Activated T-cell treated with anti-CD3 and anti-CD28 coated beads, Interleukin-2, amount 50 U/mL, for 72 hours (primary cell): ENCODE data around the gene MNX1. TPM values are rescaled to one million over a fixed set of nuclear protein-coding genes. Genes with fewer than 3 reads are reported as not detected.

Experiments used
- ATAC-seq, 2 donors: fragments of 150-1000 bp; cut with Tn5 transposase; replicated peaks in 1 of 2; 2 replicates each; pipeline ENCODE4 v1.10.0; 2021; ENCODE audit warnings: moderate library complexity in 2 of 2, mild to moderate bottlenecking in 1 of 2
- DNase-seq, 2 donors: peaks; one replicate each; pipeline ENCODE4 v3.0.0; 2021 to 2022; ENCODE audit warnings: mixed read lengths in 1 of 2
- H3K27ac Mint-ChIP-seq: one replicate; pipeline ENCODE4 v1.8.0; 2022; ENCODE audit warnings: mild to moderate bottlenecking, moderate library complexity, mixed read lengths
- H3K27me3 Mint-ChIP-seq: one replicate; pipeline ENCODE4 v1.8.0; 2022; ENCODE audit warnings: low read depth, mixed read lengths
- H3K36me3 Mint-ChIP-seq, 2 donors: one replicate each; pipeline ENCODE4 v1.8.0; 2022; ENCODE audit warnings: mixed read lengths in 2 of 2, mild to moderate bottlenecking in 1 of 2; ENCODE audit not compliant: insufficient read depth in 2 of 2
- H3K4me1 Mint-ChIP-seq: one replicate; pipeline ENCODE4 v1.8.0; 2022; ENCODE audit warnings: low read depth, mixed read lengths
- H3K4me3 Mint-ChIP-seq, 2 donors: one replicate each; pipeline ENCODE4 v1.8.0; 2022; ENCODE audit warnings: mild to moderate bottlenecking in 2 of 2, mixed read lengths in 2 of 2, moderate library complexity in 2 of 2
- H3K9me3 Mint-ChIP-seq, 2 donors: one replicate each; pipeline ENCODE4 v1.8.0; 2022; ENCODE audit warnings: mixed read lengths in 2 of 2
- total RNA-seq, 2 donors: library from RNA; stranded (reverse); gene quantifications; one replicate each; pipeline ENCODE4 v1.2.3, GENCODE V29; 2022

Gene MNX1
- total RNA-seq, 2 donors from 2014 or later, result 0.17 to 0.39 TPM

GRCh38 chr7:157043745-157044144 is 33.3 kb upstream of the MNX1 start:
- no peaks in the 10 kb centered on the region for H3K9me3 Mint-ChIP-seq
- ATAC-seq (no peak), DNase-seq (no peak)
- no peaks in the 10 kb centered on the region for H3K27me3 Mint-ChIP-seq
- H3K4me3 Mint-ChIP-seq, result no peak overlapping the region
- no peaks in the 10 kb centered on the region for H3K36me3 Mint-ChIP-seq
- no peaks in the 10 kb centered on the region for H3K4me1 Mint-ChIP-seq
- no peak overlapping the region for H3K27ac Mint-ChIP-seq

- peaks cover 0 to 1% of the 10 kb centered on the region in 2 donors for H3K36me3 Mint-ChIP-seq
- H3K27ac Mint-ChIP-seq, result no peak overlapping the region
- H3K4me1 Mint-ChIP-seq, result no peaks in the 10 kb centered on the region
- ATAC-seq, result no peak
- no peak for DNase-seq
- no peak overlapping the region for H3K4me3 Mint-ChIP-seq
- peaks cover 2 to 3% of the 10 kb centered on the region in 2 donors for H3K9me3 Mint-ChIP-seq
- peaks cover 6% of the 10 kb centered on the region for H3K27me3 Mint-ChIP-seq
These were observed 31.2 kb upstream of the MNX1 start for GRCh38 chr7:157041514-157042277.

GRCh38 chr7:157041004-157041403 is 30.5 kb upstream of the MNX1 start:
- Mint-ChIP-seq H3K27me3 (peaks cover 12% of the 10 kb centered on the region), H3K4me1 (no peaks in the 10 kb centered on the region), H3K4me3 (no peak overlapping the region), H3K27ac (no peak overlapping the region), H3K36me3 (peaks cover 0 to 2% of the 10 kb centered on the region in 2 donors), H3K9me3 (peaks cover 2 to 3% of the 10 kb centered on the region in 2 donors)
- ATAC-seq (no peak), DNase-seq (no peak)

GRCh38 chr7:157037635-157038034 is 27.2 kb upstream of the MNX1 start:
- Mint-ChIP-seq H3K4me1 (no peaks in the 10 kb centered on the region), H3K27ac (no peak overlapping the region), H3K27me3 (peaks cover 28% of the 10 kb centered on the region), H3K36me3 (peaks cover 0 to 2% of the 10 kb centered on the region in 2 donors), H3K4me3 (no peak overlapping the region), H3K9me3 (peaks cover 2 to 3% of the 10 kb centered on the region in 2 donors)
- ATAC-seq (no peak), DNase-seq (no peak)

- peaks cover 0 to 2% of the 10 kb centered on the region in 2 donors for H3K36me3 Mint-ChIP-seq
- no peak overlapping the region for H3K4me3 Mint-ChIP-seq
- peaks cover 31% of the 10 kb centered on the region for H3K27me3 Mint-ChIP-seq
- ATAC-seq (no peak), DNase-seq (no peak)
- H3K9me3 Mint-ChIP-seq, result peaks cover 2 to 3% of the 10 kb centered on the region in 2 donors
- H3K4me1 Mint-ChIP-seq, result no peaks in the 10 kb centered on the region
- no peak overlapping the region for H3K27ac Mint-ChIP-seq
These were observed 26.6 kb upstream of the MNX1 start for GRCh38 chr7:157037028-157037427.

GRCh38 chr7:157035979-157036378 is 25.5 kb upstream of the MNX1 start:
- Mint-ChIP-seq H3K9me3 (peaks cover 2 to 3% of the 10 kb centered on the region in 2 donors), H3K36me3 (peaks cover 0 to 2% of the 10 kb centered on the region in 2 donors), H3K4me1 (no peaks in the 10 kb centered on the region), H3K4me3 (no peak overlapping the region), H3K27me3 (peaks cover 38% of the 10 kb centered on the region), H3K27ac (no peak overlapping the region)
- ATAC-seq (no peak), DNase-seq (no peak)

GRCh38 chr7:157035302-157035701 is 24.8 kb upstream of the MNX1 start:
- Mint-ChIP-seq H3K9me3 (peaks cover 2 to 3% of the 10 kb centered on the region in 2 donors), H3K27ac (no peak overlapping the region), H3K36me3 (peaks cover 0 to 2% of the 10 kb centered on the region in 2 donors), H3K4me1 (no peaks in the 10 kb centered on the region), H3K4me3 (no peak overlapping the region), H3K27me3 (peaks cover 38% of the 10 kb centered on the region)
- no peak for ATAC-seq
- DNase-seq, result no peak

GRCh38 chr7:157033483-157034473 is 23.3 kb upstream of the MNX1 start:
- no peaks in the 10 kb centered on the region for H3K4me1 Mint-ChIP-seq
- peaks cover 2 to 3% of the 10 kb centered on the region in 2 donors for H3K9me3 Mint-ChIP-seq
- peaks cover 51% of the 10 kb centered on the region for H3K27me3 Mint-ChIP-seq
- ATAC-seq (no peak), DNase-seq (no peak)
- H3K4me3 Mint-ChIP-seq, result no peak overlapping the region
- no peak overlapping the region for H3K27ac Mint-ChIP-seq
- peaks cover 0 to 2% of the 10 kb centered on the region in 2 donors for H3K36me3 Mint-ChIP-seq

GRCh38 chr7:157032644-157033482 is 22.4 kb upstream of the MNX1 start:
- no peak overlapping the region for H3K27ac Mint-ChIP-seq
- H3K4me1 Mint-ChIP-seq, result no peaks in the 10 kb centered on the region
- no peak overlapping the region for H3K4me3 Mint-ChIP-seq
- H3K36me3 Mint-ChIP-seq, result peaks cover 0 to 2% of the 10 kb centered on the region in 2 donors
- H3K9me3 Mint-ChIP-seq, result peaks cover 2 to 3% of the 10 kb centered on the region in 2 donors
- DNase-seq (no peak), ATAC-seq (no peak)
- H3K27me3 Mint-ChIP-seq, result peaks cover 59% of the 10 kb centered on the region

GRCh38 chr7:157032128-157032527 is 21.7 kb upstream of the MNX1 start:
- ATAC-seq (no peak), DNase-seq (no peak)
- Mint-ChIP-seq H3K4me1 (no peaks in the 10 kb centered on the region), H3K36me3 (peaks cover 0 to 2% of the 10 kb centered on the region in 2 donors), H3K27ac (no peak overlapping the region), H3K4me3 (no peak overlapping the region), H3K9me3 (peaks cover 2 to 3% of the 10 kb centered on the region in 2 donors), H3K27me3 (peaks cover 65% of the 10 kb centered on the region)

GRCh38 chr7:157028199-157028903 is 17.9 kb upstream of the MNX1 start:
- H3K27ac Mint-ChIP-seq, result no peak overlapping the region
- peaks cover 0 to 3% of the 10 kb centered on the region in 2 donors for H3K9me3 Mint-ChIP-seq
- H3K4me1 Mint-ChIP-seq, result no peaks in the 10 kb centered on the region
- H3K4me3 Mint-ChIP-seq, result no peak overlapping the region
- DNase-seq (no peak), ATAC-seq (no peak)
- H3K36me3 Mint-ChIP-seq, result no peaks in the 10 kb centered on the region
- peaks cover 76% of the 10 kb centered on the region for H3K27me3 Mint-ChIP-seq

GRCh38 chr7:157027568-157028198 is 17.2 kb upstream of the MNX1 start:
- no peak overlapping the region for H3K4me3 Mint-ChIP-seq
- ATAC-seq (no peak), DNase-seq (no peak)

More at GRCh38 chr7:157027568-157028198, 17.2 kb upstream of the MNX1 start:
- Mint-ChIP-seq H3K9me3 (peaks cover 0 to 3% of the 10 kb centered on the region in 2 donors), H3K36me3 (no peaks in the 10 kb centered on the region), H3K27ac (no peak overlapping the region), H3K27me3 (peaks cover 83% of the 10 kb centered on the region), H3K4me1 (peaks cover 2% of the 10 kb centered on the region)
